ENCODE results near the gene TNS1.

TNS1 gene

DNA sequence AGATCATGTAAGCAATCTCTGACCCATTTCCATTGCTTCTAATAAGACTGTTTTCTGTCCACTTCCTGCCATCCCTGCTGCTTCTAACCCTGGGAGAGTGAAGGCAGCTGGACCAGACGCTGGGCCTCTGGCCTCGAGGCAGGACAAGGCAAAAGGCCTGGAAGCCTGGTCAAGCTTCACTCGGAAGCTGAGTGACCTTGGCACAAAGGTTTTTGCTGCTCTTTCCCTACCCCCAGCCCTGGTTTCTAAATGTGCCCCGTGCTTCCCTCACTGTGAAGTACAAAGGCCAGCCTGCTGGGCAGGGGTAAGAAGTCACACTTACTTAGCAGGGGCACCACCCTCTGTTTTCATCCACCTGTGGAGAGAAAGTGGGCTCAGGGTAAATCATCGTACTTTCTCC is 195.0 kb downstream of the TNS1 start:
- Histone ChIP-seq H3K4me1 (peaks cover 6% of the 10 kb centered on the region), H3K36me3 (ENCODE audit: control insufficient read depth, insufficient read depth, low read length) (no peaks in the 10 kb centered on the region)

DNA sequence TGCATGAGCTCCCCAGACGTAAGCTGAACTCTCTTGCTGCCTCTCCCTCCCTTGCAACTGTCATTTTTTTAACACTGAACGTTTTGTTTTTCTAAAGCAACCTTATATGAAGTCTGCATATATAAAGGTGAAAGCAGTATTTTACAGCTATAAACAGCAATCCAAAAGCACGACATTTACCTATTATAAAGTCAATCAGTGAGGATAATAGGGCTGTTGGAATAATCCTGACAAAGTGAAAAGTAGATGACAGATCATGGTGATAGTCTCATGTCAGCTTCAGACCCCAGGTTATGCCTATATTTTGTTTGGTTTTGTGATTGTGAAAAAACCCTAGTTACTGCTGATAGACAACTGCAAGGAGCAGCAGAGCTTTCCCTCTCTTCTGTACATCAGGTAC is 195.8 kb downstream of the TNS1 start:
- Histone ChIP-seq H3K4me2 (ENCODE audit: low read length) (no peak overlapping the region), H3K27me3 (ENCODE audit: control insufficient read depth, insufficient read depth, low read length) (no peaks in the 10 kb centered on the region), H3K79me2 (no peaks in the 10 kb centered on the region), H3K36me3 (ENCODE audit: control insufficient read depth, insufficient read depth, low read length) (no peaks in the 10 kb centered on the region), H3K4me3 (ENCODE audit: low read depth, low read length) (no peak overlapping the region), H3K9ac (no peak overlapping the region), H3K9me3 (ENCODE audit: control insufficient read depth, low read length) (no peaks in the 10 kb centered on the region), H3K4me1 (peaks cover 6% of the 10 kb centered on the region), H3K27ac (no peak overlapping the region), H2AFZ (no peak overlapping the region)
- TF ChIP-seq, protein P1, sequence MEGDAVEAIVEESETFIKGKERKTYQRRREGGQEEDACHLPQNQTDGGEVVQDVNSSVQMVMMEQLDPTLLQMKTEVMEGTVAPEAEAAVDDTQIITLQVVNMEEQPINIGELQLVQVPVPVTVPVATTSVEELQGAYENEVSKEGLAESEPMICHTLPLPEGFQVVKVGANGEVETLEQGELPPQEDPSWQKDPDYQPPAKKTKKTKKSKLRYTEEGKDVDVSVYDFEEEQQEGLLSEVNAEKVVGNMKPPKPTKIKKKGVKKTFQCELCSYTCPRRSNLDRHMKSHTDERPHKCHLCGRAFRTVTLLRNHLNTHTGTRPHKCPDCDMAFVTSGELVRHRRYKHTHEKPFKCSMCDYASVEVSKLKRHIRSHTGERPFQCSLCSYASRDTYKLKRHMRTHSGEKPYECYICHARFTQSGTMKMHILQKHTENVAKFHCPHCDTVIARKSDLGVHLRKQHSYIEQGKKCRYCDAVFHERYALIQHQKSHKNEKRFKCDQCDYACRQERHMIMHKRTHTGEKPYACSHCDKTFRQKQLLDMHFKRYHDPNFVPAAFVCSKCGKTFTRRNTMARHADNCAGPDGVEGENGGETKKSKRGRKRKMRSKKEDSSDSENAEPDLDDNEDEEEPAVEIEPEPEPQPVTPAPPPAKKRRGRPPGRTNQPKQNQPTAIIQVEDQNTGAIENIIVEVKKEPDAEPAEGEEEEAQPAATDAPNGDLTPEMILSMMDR (IDR thresholded peaks at IDR 0.05): no peak

More for the DNA sequence above, 195.0 kb downstream of the TNS1 start:
- Histone ChIP-seq H3K4me3 (ENCODE audit: low read depth, low read length) (no peak overlapping the region), H3K9ac (no peak overlapping the region), H2AFZ (no peak overlapping the region), H3K27me3 (ENCODE audit: control insufficient read depth, insufficient read depth, low read length) (no peaks in the 10 kb centered on the region), H3K9me3 (ENCODE audit: control insufficient read depth, low read length) (no peaks in the 10 kb centered on the region), H3K4me2 (ENCODE audit: low read length) (no peak overlapping the region), H3K79me2 (no peaks in the 10 kb centered on the region), H3K27ac (no peak overlapping the region)
- TF ChIP-seq, protein P1 (IDR thresholded peaks at IDR 0.05): no peak

DNA sequence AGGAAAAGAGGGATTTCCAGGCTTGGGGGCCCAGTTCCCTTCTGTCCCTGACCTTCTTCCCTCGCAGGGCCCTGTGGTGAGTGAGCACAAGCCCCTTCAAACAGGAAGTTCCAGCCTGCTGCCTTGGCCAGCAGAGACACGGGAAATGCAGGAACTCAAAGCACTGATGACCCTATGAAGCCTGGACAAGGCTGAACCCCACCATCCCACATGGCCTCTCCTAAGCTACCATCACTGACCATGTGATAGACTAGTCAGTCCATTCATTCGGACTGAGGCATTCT is 196.4 kb downstream of the TNS1 start:
- Histone ChIP-seq H3K9ac (no peak overlapping the region), H3K9me3 (ENCODE audit: control insufficient read depth, low read length) (no peaks in the 10 kb centered on the region), H3K27ac (no peak overlapping the region), H3K4me1 (peaks cover 6% of the 10 kb centered on the region), H3K36me3 (ENCODE audit: control insufficient read depth, insufficient read depth, low read length) (no peaks in the 10 kb centered on the region), H3K4me3 (ENCODE audit: low read depth, low read length) (no peak overlapping the region), H3K79me2 (no peaks in the 10 kb centered on the region), H2AFZ (no peak overlapping the region), H3K27me3 (ENCODE audit: control insufficient read depth, insufficient read depth, low read length) (no peaks in the 10 kb centered on the region), H3K4me2 (ENCODE audit: low read length) (no peak overlapping the region)
- TF ChIP-seq, protein P1 (IDR thresholded peaks at IDR 0.05): no peak

GRCh38 chr2:217805668-217806481 is 196.9 kb downstream of the TNS1 start:
- H3K4me2 ChIP-seq (ENCODE audit: low read length): no peak overlapping the region
- no peaks in the 10 kb centered on the region for H3K9me3 ChIP-seq (ENCODE audit: control insufficient read depth, low read length)
- no peaks in the 10 kb centered on the region for H3K79me2 ChIP-seq
- no peaks in the 10 kb centered on the region for H3K36me3 ChIP-seq (ENCODE audit: control insufficient read depth, insufficient read depth, low read length)
- no peak overlapping the region for H2AFZ ChIP-seq
- H3K9ac ChIP-seq: no peak overlapping the region
- TF ChIP-seq, protein P1 (IDR thresholded peaks at IDR 0.05): no peak
- H3K27me3 ChIP-seq (ENCODE audit: control insufficient read depth, insufficient read depth, low read length): no peaks in the 10 kb centered on the region
- H3K27ac ChIP-seq: no peak overlapping the region
- peaks cover 6% of the 10 kb centered on the region for H3K4me1 ChIP-seq
- H3K4me3 ChIP-seq (ENCODE audit: low read depth, low read length): no peak overlapping the region
